TTC549 (cell line): ENCODE results near the gene STMP1.

Experiments
- FAIRE-seq: peaks from 2 replicates; lab custom pipeline; 2012; peaks lifted over from hg19 to GRCh38; lab: Jason Lieb, UNC

The STMP1 gene

GRCh38 chr7:135723411-135723810 lies 61.1 kb downstream of the STMP1 start:
- FAIRE-seq = no peak
